K562 (cell line): Measurements from ENCODE around the gene GOLGA8B. TPM values are rescaled to one million over a fixed set of nuclear protein-coding genes. Genes with fewer than 3 reads are reported as not detected.

Experiments used
- ATF6 ChIP-seq: sonication (generic); formaldehyde crosslinking; IDR thresholded peaks from 2 replicates; pipeline ENCODE4 v1.4.0; 2020; ENCODE audit warnings: mild to moderate bottlenecking, missing genetic modification reagents
- E2F4 ChIP-seq: sonication (generic); formaldehyde crosslinking; IDR thresholded peaks from 2 replicates; pipeline ENCODE4 v1.8.0; 2022; ENCODE audit warnings: mild to moderate bottlenecking, low read depth, missing genetic modification reagents
- HDAC1 ChIP-seq, 2 experiments: fragments of 450-650 bp; IDR thresholded peaks; 2 replicates each; pipeline ENCODE4 v1.6.1; 2016 to 2017; ENCODE audit warnings: inconsistent platforms in 1 of 2, mild to moderate bottlenecking in 1 of 2, moderate library complexity in 1 of 2
- HMBOX1 ChIP-seq: sonication (generic); IDR thresholded peaks from 2 replicates; pipeline ENCODE4 v1.6.1; 2016
- HNRNPK ChIP-seq: fragments of 200-400 bp; formaldehyde crosslinking; IDR thresholded peaks from one replicate; pipeline ENCODE4 v1.6.1; 2018; ENCODE audit warnings: mild to moderate bottlenecking, low read depth, low read length; ENCODE audit not compliant: poor library complexity, severe bottlenecking
- ILK ChIP-seq: fragments of 450-650 bp; IDR thresholded peaks from 2 replicates; pipeline ENCODE4 v1.6.1; 2016; ENCODE audit warnings: missing genetic modification characterization, low read depth, mild to moderate bottlenecking, missing compliant biosample characterization, moderate library complexity, borderline replicate concordance
- KDM5B ChIP-seq: fragments of 200-600 bp; sonication (generic); IDR thresholded peaks from 2 replicates; pipeline ENCODE4 v1.6.1; 2012; ENCODE audit warnings: low read depth, mild to moderate bottlenecking, moderate library complexity, low read length, control low read depth, inconsistent platforms; ENCODE audit not compliant: insufficient replicate concordance
- LARP7 ChIP-seq: fragments of 450-650 bp; IDR thresholded peaks from 2 replicates; pipeline ENCODE4 v1.6.1; 2016
- MCM3 ChIP-seq: fragments of 450-650 bp; IDR thresholded peaks from 2 replicates; pipeline ENCODE4 v1.6.1; 2016
- NFIX ChIP-seq: fragments of 250-450 bp; sonication (Bioruptor Pico); IDR thresholded peaks from 2 replicates; pipeline ENCODE4 v1.4.0; 2020; ENCODE audit warnings: low read depth, mild to moderate bottlenecking, moderate library complexity
- NONO ChIP-seq, 2 experiments: fragments of 200-400 bp in 1 of 2; fragments of 450-650 bp in 1 of 2; formaldehyde crosslinking in 1 of 2; IDR thresholded peaks; 2 replicates each; pipeline ENCODE4 v1.6.1; 2017; ENCODE audit warnings: low read depth in 2 of 2, mild to moderate bottlenecking in 2 of 2, moderate library complexity in 2 of 2, low read length in 1 of 2
- TSHZ1 ChIP-seq: fragments of 250-450 bp; sonication (Bioruptor Pico); IDR thresholded peaks from 2 replicates; pipeline ENCODE4 v1.4.0; 2020; ENCODE audit warnings: mild to moderate bottlenecking, moderate library complexity
- UBTF ChIP-seq, 2 experiments: IDR thresholded peaks; 2 replicates each; pipeline ENCODE4 v1.6.1; 2012; ENCODE audit warnings: improper control_type of control experiment in 2 of 2, low read depth in 2 of 2, low read length in 2 of 2, borderline replicate concordance in 1 of 2
- WHSC1 ChIP-seq: IDR thresholded peaks from one replicate; pipeline ENCODE4 v1.6.1; 2012; ENCODE audit warnings: low read length, control low read depth, inconsistent platforms
- ZNF512 ChIP-seq: IDR thresholded peaks from 2 replicates; pipeline ENCODE4 v1.6.1; 2016; ENCODE audit warnings: missing genetic modification characterization, missing compliant biosample characterization
- polyA plus RNA-seq, 8 experiments: library from polyadenylated mRNA; depleted of rRNA in 4 of 8; stranded (reverse) in 5 of 8; unstranded in 3 of 8; fragments of >200 nt; fragmentation: Nextera tagmentation in 2 of 8; fragmentation: Illumina TruSeq in 1 of 8; extraction: Ambion mirVana in 2 of 8; extraction: Trizol in 1 of 8; gene quantifications; 2 replicates each; pipeline versions ENCODE4 v1.2.1 to v1.2.3, GENCODE V29; 2011 to 2014; ENCODE audit warnings: inconsistent platforms in 1 of 8, missing spikeins in 1 of 8
- total RNA-seq, 7 experiments: library from RNA; depleted of rRNA in 6 of 7; stranded (reverse); fragments of >200 nt in 6 of 7; fragmentation: Illumina TruSeq in 2 of 7; extraction: Trizol in 2 of 7; gene quantifications; 2 replicates each; pipeline versions ENCODE4 v1.2.1 to v1.2.3, GENCODE V29; 2011 to 2021; ENCODE audit warnings: low replicate concordance in 1 of 7

The GOLGA8B gene
- total and polyA plus RNA-seq, 9 of the 15 experiments (the other 6 are each of a cell fraction or from before 2014, with no cell fraction given) = 7.9 to 236 (median 54.1) TPM

GRCh38 chr15:34588046-34588674 is 4.7 kb upstream of the GOLGA8B start (continued):
- TF ChIP-seq ATF6 (CRISPR knock-in tag) (no peak), HNRNPK (no peak), KDM5B (peak; percentile 91), LARP7 (no peak), E2F4 (CRISPR knock-in tag) (no peak), NONO (IDR thresholded peaks at IDR 0.05; ENCODE audit: low read depth in 2 of 2, low read length in 1 of 2) (no peak), HDAC1 (IDR thresholded peaks at IDR 0.05) (no peak), UBTF (IDR thresholded peaks at IDR 0.05; ENCODE audit: borderline replicate concordance in 1 of 2, low read depth in 2 of 2, low read length in 2 of 2) (no peak), ILK (tag) (no peak), TSHZ1 (CRISPR knock-in tag) (no peak), ZNF512 (tag) (no peak), HMBOX1 (peak; percentile 55; the same call in 1 of the 2 replicates), MCM3 (no peak), WHSC1 (no peak), NFIX (CRISPR knock-in tag) (no peak)
